ENCODE data around the gene SIKE1. TPM values are rescaled to one million over a fixed set of nuclear protein-coding genes. Genes with fewer than 3 reads are reported as not detected.
"Not testable (repeated sequence)": the region's sequence is repeated elsewhere in the genome, so short reads cannot be mapped to it uniquely, and the experiment has no call there.

Gene SIKE1
- polyA plus RNA-seq, 1 donor: 25.3 TPM

GRCh38 chr1:114755006-114755931, 25.2 kb downstream of the SIKE1 start:
- DNase-seq: no peak

DNA sequence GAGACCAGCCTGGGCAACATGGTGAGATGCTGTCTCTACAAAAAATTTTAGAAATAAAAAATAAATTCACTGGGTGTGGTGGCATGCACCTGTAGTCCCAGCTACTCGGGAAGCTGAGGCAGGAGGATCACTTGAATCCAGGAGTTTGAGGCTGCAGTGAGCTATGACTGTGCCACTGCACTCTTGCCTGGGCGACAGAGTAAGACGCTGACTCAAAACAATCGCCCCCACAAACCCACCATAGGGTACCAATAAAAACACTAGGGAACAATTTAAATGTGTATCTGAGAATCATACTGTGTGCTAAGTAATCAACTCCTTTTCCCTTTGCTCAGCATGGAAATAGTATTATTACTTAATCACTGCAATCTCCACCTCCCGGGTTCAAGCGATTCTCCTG, 26.8 kb downstream of the SIKE1 start:
- DNase-seq: not testable (repeated sequence)

- DNase-seq: no peak
Observed at GRCh38 chr1:114753143-114753542, 27.3 kb downstream of the SIKE1 start.

DNA sequence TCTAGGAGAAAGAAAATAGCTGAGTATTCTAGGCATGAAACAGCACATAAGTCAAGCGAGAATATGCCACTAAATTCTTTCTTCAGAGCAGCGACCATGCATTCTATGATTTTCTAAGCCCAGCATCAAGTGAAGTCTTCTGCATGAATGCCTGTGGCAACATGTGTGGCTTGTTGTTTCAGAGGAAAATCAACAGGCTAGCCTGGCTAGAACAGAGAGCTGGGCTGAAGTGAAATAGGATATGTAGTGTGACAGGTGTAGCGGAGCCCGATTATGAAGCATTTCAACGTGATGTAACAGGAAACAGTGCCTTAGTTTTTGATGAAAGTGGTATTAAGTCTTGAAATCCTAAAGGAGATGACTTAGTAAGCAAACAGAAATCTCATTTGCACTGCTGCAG, 29.7 kb downstream of the SIKE1 start:
- no peak for DNase-seq

DNA sequence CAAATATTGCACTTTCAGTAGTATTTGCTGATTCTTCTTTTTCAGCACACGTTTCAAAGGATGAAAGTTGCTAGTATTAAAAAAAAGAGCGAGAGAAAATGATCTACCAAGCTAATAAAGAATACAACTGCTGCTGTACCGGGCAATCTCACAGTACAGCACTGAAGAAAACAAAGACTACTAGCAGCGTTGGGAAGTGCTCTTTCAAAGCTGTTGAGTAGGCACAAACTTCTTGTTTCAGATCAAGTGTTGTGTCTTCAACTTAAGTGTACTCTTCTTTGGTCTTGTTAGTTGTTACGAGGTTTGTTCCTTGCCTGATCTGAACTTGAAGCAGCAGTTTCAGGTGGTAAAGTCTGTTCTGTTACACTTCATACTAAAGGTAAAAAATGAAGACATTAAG, 30.6 kb downstream of the SIKE1 start:
- DNase-seq: no peak

- no peak for DNase-seq
Observed at GRCh38 chr1:114746450-114747121, 33.9 kb downstream of the SIKE1 start.

- no peak for DNase-seq
Observed at GRCh38 chr1:114745291-114745690, 35.2 kb downstream of the SIKE1 start.

- no peak for DNase-seq
Observed at GRCh38 chr1:114741963-114742746, 38.3 kb downstream of the SIKE1 start.

- no peak for DNase-seq
Observed at GRCh38 chr1:114740331-114740730, 40.2 kb downstream of the SIKE1 start.

GRCh38 chr1:114737314-114737849, 43.1 kb downstream of the SIKE1 start:
- DNase-seq: no peak

- DNase-seq: no peak
Observed at GRCh38 chr1:114735479-114735878, 45.0 kb downstream of the SIKE1 start.

- no peak for DNase-seq
Observed at GRCh38 chr1:114729782-114730181, 50.7 kb downstream of the SIKE1 start.

GRCh38 chr1:114728553-114728952, 51.9 kb downstream of the SIKE1 start:
- DNase-seq: no peak

DNA sequence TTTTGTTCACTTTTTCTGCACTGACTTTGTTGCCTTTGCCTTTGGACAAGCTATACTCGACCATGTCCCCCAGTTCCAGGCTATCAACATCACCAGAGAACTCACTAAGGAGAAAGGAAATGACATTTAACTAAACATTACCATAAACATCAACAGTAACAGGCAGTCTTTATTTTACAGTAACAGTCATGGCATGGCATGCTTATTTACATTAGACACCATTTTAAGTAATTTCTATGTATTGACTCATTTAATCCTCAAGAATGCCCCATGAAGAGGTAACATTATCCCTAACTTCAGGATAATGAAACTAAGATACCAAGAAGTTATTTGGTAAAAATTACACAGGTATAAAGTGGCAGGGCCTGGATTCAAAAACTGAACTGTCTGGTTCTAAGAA, 55.3 kb downstream of the SIKE1 start:
- no peak for DNase-seq

DNA sequence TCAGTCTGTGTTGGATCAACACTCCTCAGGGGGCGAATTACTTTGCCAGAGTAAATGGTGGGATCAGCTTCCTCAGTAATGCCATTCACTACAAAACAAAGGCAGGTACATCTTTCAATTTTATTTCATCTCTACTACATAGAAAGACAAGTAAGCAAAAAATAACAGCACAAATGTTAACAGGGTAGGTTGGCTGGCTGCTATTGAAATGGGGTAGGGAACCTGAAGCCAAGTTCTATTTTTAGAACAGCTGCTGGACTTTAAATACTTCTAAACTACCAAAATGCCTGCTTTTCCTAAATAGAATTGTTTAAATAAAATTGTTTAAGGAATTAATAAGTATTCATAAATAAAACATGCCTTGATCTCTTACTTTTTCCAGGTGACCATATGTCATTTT, 56.6 kb downstream of the SIKE1 start:
- DNase-seq: no peak

GRCh38 chr1:114723457-114723856, 57.0 kb downstream of the SIKE1 start:
- DNase-seq: no peak

- DNase-seq: no peak
Observed at GRCh38 chr1:114720492-114720891, 60.0 kb downstream of the SIKE1 start.

Other genes starting within 250 kb of the SIKE1 start
- 22.7 TPM for gene BCAS2, start 199.1 kb downstream of the SIKE1 start, polyA plus RNA-seq (ENCODE audit: insufficient read length)
- 10.1 TPM for gene DENND2C, start 110.6 kb downstream of the SIKE1 start, polyA plus RNA-seq (ENCODE audit: insufficient read length)
- 142 TPM for gene AMPD1, start 85.1 kb downstream of the SIKE1 start, polyA plus RNA-seq (ENCODE audit: insufficient read length)
- 46.5 TPM for gene NRAS, start 63.9 kb downstream of the SIKE1 start, polyA plus RNA-seq (ENCODE audit: insufficient read length)
- 432 TPM for gene CSDE1, start 22.7 kb downstream of the SIKE1 start, polyA plus RNA-seq (ENCODE audit: insufficient read length)
- gene SYCP1, start 74.2 kb upstream of the SIKE1 start, polyA plus RNA-seq (ENCODE audit: insufficient read length): not detected
- not detected for gene TSHB, start 249.1 kb upstream of the SIKE1 start, polyA plus RNA-seq (ENCODE audit: insufficient read length)

All from hindlimb muscle (tissue), 1 donor.